Stimulated activated CD8-positive, alpha-beta memory T cell treated with anti-CD3 and anti-CD28 coated beads, Interleukin-7, amount 100 ng/mL, for 4 hours (primary cell): Measurements from ENCODE around the gene MDH2.
"Not testable (repeated sequence)": the region's sequence is repeated elsewhere in the genome, so short reads cannot be mapped to it uniquely, and the experiment has no call there.

Source experiments
- DNase-seq, 2 donors: peaks; one replicate each; pipeline ENCODE4 v3.0.0-alpha.2; 2020; ENCODE audit warnings: low read depth in 2 of 2

The MDH2 gene

DNA sequence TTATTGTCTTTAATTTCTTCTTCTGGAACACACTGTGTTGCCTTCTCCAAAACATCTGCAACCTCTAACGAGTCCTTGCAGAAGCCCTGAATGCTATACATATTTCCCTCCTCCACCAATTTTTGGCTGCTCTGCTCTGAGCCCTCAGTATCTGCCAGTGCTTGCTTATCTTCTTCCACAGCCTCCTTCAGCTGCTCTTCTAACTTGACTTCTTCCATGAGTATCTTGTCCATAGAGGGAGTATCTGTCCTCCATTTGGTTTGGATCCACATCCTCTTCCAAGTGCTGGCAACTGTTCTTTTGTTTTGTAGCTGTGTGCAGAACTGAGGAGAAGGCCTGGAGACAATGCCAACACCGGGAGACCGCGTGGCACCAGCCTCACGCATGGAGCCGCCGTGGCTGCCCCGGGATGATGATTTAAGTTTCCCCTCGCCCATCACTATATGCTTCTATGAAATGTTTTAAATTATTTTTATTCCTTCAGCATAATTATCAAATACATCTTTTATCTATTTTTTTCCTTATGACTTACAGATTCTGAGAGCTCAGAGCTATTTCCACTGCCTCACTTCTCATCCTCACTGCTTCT is 65.2 kb downstream of the MDH2 start:
- DNase-seq: not testable (repeated sequence)

DNA sequence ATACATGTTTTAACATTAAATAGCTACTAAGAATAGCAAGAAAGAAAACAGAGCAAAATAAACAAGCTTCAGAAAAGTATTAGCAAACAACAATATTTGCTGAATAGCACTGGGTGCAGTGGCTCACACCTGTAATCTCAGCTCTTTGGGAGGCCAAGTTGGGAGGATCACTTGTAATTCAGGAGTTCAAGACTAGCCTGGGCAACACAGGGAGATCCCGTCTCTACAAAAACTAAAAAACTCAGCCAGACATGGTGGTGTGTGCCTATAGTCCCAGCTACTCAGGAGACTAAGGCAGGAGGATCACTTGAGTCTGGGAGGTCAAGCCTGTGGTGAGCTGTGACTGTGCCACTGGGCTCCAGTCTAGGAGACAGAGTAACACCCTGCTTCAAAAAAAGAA is 66.8 kb downstream of the MDH2 start:
- not testable (repeated sequence) for DNase-seq
